Measurements from ENCODE around the gene SIRT2. TPM values are rescaled to one million over a fixed set of nuclear protein-coding genes. Genes with fewer than 3 reads are reported as not detected.
A peak's percentile ranks its signal among the peaks of the same experiment; 100 is the strongest.

SIRT2 gene
- total and polyA plus RNA-seq, 2 of the 8 experiments (the other 6 are each of a cell fraction or from before 2014, with no cell fraction given): 6.5 to 10.0 TPM

- Histone ChIP-seq H3K27me3 (replicated peaks in 1 of 4; ENCODE audit: control insufficient read depth in 3 of 4, extremely low read depth in 1 of 4, insufficient read depth in 3 of 4, low read length in 3 of 4) (no peaks in the 10 kb centered on the region), H2BK5ac (ENCODE audit: low read depth, low read length) (no peak overlapping the region), H3K4me1 (replicated peaks in 1 of 4; ENCODE audit: control insufficient read depth in 3 of 4, insufficient read depth in 4 of 4, low read length in 3 of 4) (peaks cover 0 to 2% (median under 1%) of the 10 kb centered on the region in 4 experiments; a peak in 3 of 7 replicates), H4K5ac (ENCODE audit: insufficient read length, low read depth, low read length) (no peak overlapping the region), H2AK5ac (ENCODE audit: low read depth, low read length) (no peak overlapping the region), H3K23me2 (ENCODE audit: low read depth, low read length) (peaks cover 4% of the 10 kb centered on the region; the same call in 1 of the 2 replicates), H2BK12ac (ENCODE audit: low read depth, low read length) (no peak overlapping the region), H2BK120ac (replicated peaks; ENCODE audit: low read depth, low read length) (no peak overlapping the region), H3K4ac (replicated peaks; ENCODE audit: insufficient read length, low read depth, low read length) (no peak overlapping the region), H4K20me1 (replicated peaks in 1 of 2; ENCODE audit: control insufficient read depth in 1 of 2, insufficient read depth in 2 of 2, low read length in 2 of 2) (no peaks in the 10 kb centered on the region), H3K56ac (replicated peaks; ENCODE audit: insufficient read length, low read depth, low read length) (no peak overlapping the region), H3K79me2 (ENCODE audit: control insufficient read depth in 1 of 2, insufficient read depth in 2 of 2, low read length in 2 of 2) (peaks cover 0 to 42% of the 10 kb centered on the region in 2 experiments; a peak in 2 of 4 replicates), H3K23ac (ENCODE audit: insufficient read length) (no peak overlapping the region), H3K4me2 (ENCODE audit: insufficient read depth in 1 of 2, low read depth in 2 of 2, low read length in 2 of 2) (no peak overlapping the region; a peak in 1 of 4 replicates), H4K8ac (ENCODE audit: extremely low read depth, insufficient read depth, low read length) (no peak overlapping the region; the same call in 1 of the 2 replicates), H3K18ac (ENCODE audit: extremely low read depth, low read length) (no peak overlapping the region), H2AFZ (ENCODE audit: low read length) (no peak overlapping the region), H3K36me3 (ENCODE audit: control insufficient read depth in 2 of 4, insufficient read depth in 4 of 4, low read length in 3 of 4) (peaks cover 5 to 26% (median 14%) of the 10 kb centered on the region in 4 experiments; a peak in 5 of 8 replicates), H3K4me3 (ENCODE audit: extremely low read depth in 1 of 4, insufficient read depth in 2 of 4, low read depth in 3 of 4, low read length in 4 of 4) (no peak overlapping the region), H3K9me3 (ENCODE audit: insufficient read depth in 2 of 2, low read depth in 1 of 2, low read length in 1 of 2) (peaks cover 10 to 11% of the 10 kb centered on the region in 2 experiments), H3K79me1 (ENCODE audit: low read depth, low read length) (peaks cover 18% of the 10 kb centered on the region), H2BK20ac (ENCODE audit: low read length) (no peak overlapping the region), H3K14ac (ENCODE audit: insufficient read length) (no peak overlapping the region), H3K27ac (ENCODE audit: low read depth, low read length) (no peak overlapping the region), H3K9ac (replicated peaks in 1 of 4; ENCODE audit: extremely low read depth in 1 of 4, low read depth in 3 of 4, low read length in 3 of 4) (no peak overlapping the region), H2BK15ac (ENCODE audit: low read length) (no peak overlapping the region), H4K91ac (replicated peaks; ENCODE audit: insufficient read length, low read length) (no peak overlapping the region)
- FAIRE-seq (no peak), DNase-seq (ENCODE audit: low read depth in 1 of 2, low spot score in 2 of 2) (no peak)
- TF ChIP-seq SIN3A (conservative IDR thresholded peaks at IDR 0.05 in 1 of 2, IDR thresholded peaks at IDR 0.05 in 1 of 2; ENCODE audit: low read depth in 1 of 2, low read length in 2 of 2) (no peak), NRF1 (IDR thresholded peaks at IDR 0.05; ENCODE audit: low read depth, low read length) (no peak), CTCF (IDR thresholded peaks at IDR 0.05; ENCODE audit: control extremely low read depth in 1 of 3, insufficient read depth in 1 of 3, low read depth in 1 of 3, low read length in 3 of 3) (peak; percentile 41 to 71 (median 59)), RFX5 (IDR thresholded peaks at IDR 0.05; ENCODE audit: borderline replicate concordance, low read depth, low read length) (no peak), RAD21 (IDR thresholded peaks at IDR 0.05 in 1 of 2, conservative IDR thresholded peaks at IDR 0.05 in 1 of 2; ENCODE audit: low read depth in 2 of 2, low read length in 2 of 2) (peak; percentile 25 to 49; a peak in 3 of 4 replicates)
- CTCF ChIA-PET (ENCODE audit: partially characterized antibody): interaction anchor here (0.6 to 9.8 kb wide), 20 partner anchors 14 to 440 kb away, joined by 3 to 120 read pairs (median 4); partner anchors contain the start of genes FBXO17, NFKBIB and SIRT2
- 94% methylated on average over 29 of the region's 29 CpGs; no CpG with 5 or more reads in 1 of the 2 experiments for WGBS, 2 experiments (ENCODE audit: extremely low coverage in 1 of 2, insufficient coverage in 1 of 2, insufficient read length in 1 of 2, insufficient replicate concordance in 2 of 2, low coverage in 1 of 2, low lambda C conversion rate in 2 of 2, missing lambda C conversion rate in 1 of 2)
- POLR2A ChIA-PET (ENCODE audit: partially characterized antibody): interaction anchor here (0.6 to 3.1 kb wide), 14 partner anchors 8 to 417 kb away, joined by 3 to 14 read pairs (median 4); partner anchors contain the start of genes CCER2, ECH1 and NFKBIB
Observed at GRCh38 chr19:38932425-38933179, 33.2 kb upstream of the SIRT2 start.

Measured in H1 (cell line).